OCI-LY7 (cell line): Measurements from ENCODE around the gene ARID5A.

Source experiments
- EZH2phosphoT487 ChIP-seq: fragments of 200-600 bp; sonication (generic); IDR thresholded peaks from 2 replicates; pipeline ENCODE4 v1.6.1; 2018; ENCODE audit warnings: low read depth, borderline replicate concordance, mild to moderate bottlenecking, mixed run types, antibody characterized with exemption, low read length, moderate library complexity, mixed read lengths
- TF ChIP-seq, protein P1 (sequence below): fragments of 200-600 bp; sonication (generic); conservative IDR thresholded peaks from 2 replicates; pipeline ENCODE4 v1.5.1; 2014; ENCODE audit warnings: mild to moderate bottlenecking, antibody characterized with exemption, low read length, moderate library complexity, mixed read lengths

DNA sequence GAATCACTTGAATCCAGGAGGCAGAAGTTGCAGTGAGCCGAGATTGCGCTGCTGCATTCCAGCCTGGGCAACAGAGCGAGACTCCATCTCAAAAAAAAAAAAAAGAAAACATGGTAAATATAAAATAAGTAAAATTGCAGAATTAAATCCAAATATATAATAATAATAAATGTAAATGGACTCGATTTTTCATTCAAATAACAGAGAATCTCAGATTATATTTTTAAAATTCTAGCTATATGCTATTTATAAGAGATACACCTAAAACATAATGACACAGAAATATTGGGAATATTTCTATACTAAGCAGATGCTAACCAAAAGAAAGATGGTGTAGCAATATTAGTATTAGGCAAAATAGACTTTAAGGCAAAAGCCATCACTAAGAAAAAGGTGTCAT, 16.3 kb upstream of the ARID5A start:
- TF ChIP-seq, protein P1, sequence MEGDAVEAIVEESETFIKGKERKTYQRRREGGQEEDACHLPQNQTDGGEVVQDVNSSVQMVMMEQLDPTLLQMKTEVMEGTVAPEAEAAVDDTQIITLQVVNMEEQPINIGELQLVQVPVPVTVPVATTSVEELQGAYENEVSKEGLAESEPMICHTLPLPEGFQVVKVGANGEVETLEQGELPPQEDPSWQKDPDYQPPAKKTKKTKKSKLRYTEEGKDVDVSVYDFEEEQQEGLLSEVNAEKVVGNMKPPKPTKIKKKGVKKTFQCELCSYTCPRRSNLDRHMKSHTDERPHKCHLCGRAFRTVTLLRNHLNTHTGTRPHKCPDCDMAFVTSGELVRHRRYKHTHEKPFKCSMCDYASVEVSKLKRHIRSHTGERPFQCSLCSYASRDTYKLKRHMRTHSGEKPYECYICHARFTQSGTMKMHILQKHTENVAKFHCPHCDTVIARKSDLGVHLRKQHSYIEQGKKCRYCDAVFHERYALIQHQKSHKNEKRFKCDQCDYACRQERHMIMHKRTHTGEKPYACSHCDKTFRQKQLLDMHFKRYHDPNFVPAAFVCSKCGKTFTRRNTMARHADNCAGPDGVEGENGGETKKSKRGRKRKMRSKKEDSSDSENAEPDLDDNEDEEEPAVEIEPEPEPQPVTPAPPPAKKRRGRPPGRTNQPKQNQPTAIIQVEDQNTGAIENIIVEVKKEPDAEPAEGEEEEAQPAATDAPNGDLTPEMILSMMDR, result no peak
- TF ChIP-seq EZH2phosphoT487, result no peak
